ENCODE measurements around the gene MAD1L1.
"Not testable (repeated sequence)": the region's sequence is repeated elsewhere in the genome, so short reads cannot be mapped to it uniquely, and the experiment has no call there.

Gene MAD1L1

DNA sequence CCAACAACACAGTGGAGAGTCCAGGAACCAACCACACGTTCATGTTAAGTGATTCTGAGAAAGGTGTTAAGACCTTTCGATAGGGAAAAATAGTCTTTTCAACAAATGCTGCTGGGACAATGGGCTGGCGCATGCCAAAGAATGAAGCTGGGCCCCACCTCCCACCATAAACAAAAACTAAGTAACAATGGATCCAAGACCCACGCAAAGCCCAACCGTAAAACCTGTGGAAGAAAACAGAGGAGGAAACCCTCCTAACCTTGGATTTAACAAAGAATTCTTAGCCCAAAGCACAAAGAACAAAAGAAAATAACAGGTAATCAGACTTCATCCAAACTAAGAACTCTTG is 289.8 kb downstream of the MAD1L1 start:
- in situ Hi-C loops (cut with HindIII; ENCODE audit: low sequenced_read_pairs) = no loop called here

- in situ Hi-C loops (cut with HindIII; ENCODE audit: low sequenced_read_pairs) = no loop called here
Measured at GRCh38 chr7:1942243-1942940, 290.4 kb downstream of the MAD1L1 start.

DNA sequence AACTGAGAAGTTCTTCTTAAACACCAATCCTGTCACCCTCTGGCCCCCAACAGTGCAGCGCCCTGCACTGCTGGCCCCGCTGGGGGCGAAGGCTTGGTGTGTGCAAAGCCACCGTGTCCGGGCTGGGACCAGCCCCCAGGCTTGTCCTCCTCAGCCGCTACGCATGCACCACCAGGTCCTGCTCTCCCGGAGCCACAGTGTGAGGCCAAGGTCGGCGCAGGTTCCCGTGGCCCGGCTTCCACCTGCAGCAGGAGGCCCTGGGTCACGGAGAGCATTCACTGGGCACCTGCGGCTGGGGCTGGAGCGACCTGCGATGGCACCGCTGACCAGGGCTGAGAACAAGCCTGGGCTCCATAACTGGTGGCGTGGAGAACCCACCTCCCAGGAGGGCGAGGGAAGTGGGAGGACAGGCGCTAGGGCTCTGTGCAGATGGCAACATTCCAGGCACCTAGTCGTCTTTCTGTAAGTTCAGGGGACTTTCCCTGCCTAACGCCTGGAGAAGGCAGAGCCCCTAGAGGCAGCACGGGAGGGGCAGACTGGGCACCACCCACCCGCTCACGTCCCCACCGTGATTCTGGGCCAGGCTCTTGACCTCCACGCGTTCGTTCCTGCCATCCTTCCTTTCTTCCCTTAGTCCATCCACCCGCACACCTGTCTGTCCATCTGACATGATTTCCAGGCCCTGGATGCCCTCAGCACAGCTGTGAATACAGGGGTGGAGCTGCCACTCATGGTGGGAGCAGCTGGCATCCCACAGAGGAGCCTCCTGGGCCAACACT is 291.1 kb downstream of the MAD1L1 start:
- in situ Hi-C loops (cut with HindIII; ENCODE audit: low sequenced_read_pairs) = no loop called here

DNA sequence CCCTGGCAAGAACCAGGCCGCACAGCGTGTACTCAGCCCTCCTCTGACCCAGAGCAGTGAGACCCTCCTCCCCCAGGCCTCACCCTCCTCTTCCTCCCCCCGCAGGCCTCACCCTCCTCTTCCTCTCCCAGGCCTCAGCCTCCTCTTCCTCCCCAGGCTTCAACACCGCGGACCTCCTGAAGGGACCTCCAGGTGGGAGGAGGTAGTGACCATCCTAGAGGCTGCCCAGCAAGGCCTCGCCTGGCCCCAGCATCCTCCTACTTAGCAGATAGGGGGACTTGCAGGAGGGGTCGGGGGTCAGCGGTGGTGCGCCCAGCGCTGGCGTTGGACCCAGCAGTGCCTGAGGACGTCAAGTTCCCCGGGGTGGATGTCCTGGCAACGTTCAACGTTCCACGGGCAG is 291.9 kb downstream of the MAD1L1 start:
- in situ Hi-C loops (cut with HindIII; ENCODE audit: low sequenced_read_pairs) = no loop called here

DNA sequence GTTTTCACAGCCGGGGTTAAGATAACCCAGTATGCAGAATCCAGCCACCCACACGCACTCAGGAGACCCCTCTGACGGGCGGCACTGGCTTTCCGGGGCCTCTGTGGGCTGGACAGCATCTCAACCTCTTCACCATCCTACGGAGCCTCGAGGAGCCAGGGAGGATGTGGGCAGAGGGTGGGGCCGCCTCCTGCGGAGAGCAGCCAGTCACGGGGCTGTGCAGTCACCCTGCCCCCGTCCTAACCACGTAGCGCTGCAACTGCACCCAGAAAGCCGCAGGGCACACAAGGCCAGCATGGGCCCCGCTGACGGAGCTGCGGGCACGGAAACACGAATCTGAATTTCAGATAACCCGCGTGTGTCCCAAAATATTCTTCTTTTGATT is 292.4 kb downstream of the MAD1L1 start:
- in situ Hi-C loops (cut with HindIII; ENCODE audit: low sequenced_read_pairs) = no loop called here

DNA sequence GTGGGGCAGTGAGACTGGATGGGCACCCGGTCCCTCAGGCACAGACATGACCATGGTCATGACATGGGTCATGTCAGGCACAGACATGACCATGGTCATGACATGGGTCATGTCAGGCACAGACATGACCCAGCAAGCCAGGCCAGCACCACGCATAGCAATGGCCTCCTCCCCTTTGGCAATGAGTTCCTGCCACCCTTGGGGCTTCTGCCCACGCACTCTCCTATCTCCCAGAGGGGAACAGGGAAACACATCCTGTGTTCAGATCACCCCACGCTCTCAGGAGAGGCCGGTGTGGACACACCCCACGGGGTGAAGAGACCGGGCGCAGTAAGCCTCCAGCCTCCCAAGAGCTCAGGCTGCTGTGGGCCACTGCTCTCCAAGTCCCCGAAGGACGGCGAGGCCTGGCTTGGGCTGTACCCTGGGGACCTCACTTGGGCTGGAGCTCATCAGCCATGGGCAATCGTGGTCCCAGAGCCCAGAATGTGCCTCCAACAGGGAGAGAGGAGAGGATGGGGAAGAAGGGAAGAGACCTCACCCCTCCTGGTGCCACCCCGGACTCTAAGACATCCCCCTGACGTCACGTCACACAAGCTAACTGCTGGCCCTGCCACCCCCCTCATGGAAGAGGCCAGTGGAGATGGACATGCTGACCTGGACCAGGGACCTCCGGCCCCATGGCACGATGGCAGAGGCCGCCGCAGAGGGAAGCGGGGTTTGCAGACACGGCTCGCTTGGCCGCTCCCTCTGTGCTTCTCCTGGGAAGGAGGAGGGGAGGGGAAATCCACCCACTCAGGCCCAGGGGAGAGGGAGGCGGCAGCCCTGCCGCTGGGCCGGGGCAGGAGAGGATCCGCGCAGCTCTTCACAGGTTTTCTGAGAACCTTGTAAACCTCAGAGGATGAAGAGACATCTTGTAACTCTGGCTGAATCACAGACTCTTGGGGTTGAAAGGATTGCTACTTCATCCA is 293.0 kb downstream of the MAD1L1 start:
- in situ Hi-C loops (cut with HindIII; ENCODE audit: low sequenced_read_pairs) = no loop called here

GRCh38 chr7:1938788-1939433 is 293.8 kb downstream of the MAD1L1 start:
- in situ Hi-C loops (cut with HindIII; ENCODE audit: low sequenced_read_pairs) = no loop called here

GRCh38 chr7:1937252-1937605 is 295.5 kb downstream of the MAD1L1 start:
- in situ Hi-C loops (cut with HindIII; ENCODE audit: low sequenced_read_pairs) = no loop called here

DNA sequence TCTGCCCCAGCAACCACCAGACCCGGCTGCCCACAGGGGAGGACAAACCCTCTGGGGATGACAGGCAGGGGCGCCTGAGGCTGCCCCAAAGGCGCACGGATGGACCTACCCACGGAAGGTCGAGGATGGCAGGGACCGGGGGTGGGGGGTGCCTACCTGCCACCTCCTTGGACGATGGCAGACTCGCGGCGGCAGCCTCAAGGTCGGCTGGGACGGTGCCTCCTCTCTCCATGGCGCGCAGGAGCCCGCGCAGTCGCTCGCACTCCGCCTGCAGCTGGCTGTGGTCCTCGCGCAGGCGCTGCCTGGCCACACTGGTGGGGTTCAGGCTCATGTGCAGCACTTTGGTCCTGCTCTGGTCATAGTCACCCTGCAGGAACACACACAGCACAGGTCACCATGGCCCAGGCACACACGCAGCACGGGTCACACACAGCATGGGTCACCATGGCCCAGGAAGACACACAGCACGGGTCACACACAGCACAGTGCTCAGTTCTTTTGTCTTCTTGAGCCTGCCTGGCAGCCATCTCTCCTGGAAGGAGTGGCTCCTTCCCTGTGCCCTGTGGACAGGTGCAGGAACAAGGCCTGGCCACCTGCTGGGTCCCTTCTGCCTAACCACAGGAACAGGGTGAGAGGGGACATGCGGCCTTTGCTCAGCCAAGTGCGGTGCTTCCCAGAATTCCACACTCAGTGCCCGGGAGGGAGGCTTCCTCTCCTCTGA is 296.1 kb downstream of the MAD1L1 start:
- in situ Hi-C loops (cut with HindIII; ENCODE audit: low sequenced_read_pairs) = no loop called here

DNA sequence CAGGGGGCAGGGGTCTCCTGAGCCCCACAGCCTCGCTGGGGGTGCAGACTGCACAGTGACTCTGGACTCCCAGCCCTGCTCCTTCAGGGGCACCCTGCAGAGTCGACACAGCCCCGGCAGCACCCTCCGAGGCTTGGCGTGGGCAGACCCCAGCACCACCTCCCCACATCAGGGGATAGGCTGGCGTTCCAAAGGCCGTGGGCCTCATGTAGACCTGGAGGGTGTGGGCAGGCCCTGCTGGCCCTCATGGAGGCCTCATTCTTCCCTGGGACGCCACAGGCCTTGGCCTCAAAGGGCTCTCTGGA is 296.8 kb downstream of the MAD1L1 start:
- in situ Hi-C loops (cut with HindIII; ENCODE audit: low sequenced_read_pairs) = no loop called here

- in situ Hi-C loops (cut with HindIII; ENCODE audit: low sequenced_read_pairs) = no loop called here
Measured at GRCh38 chr7:1935176-1936005, 297.4 kb downstream of the MAD1L1 start.

DNA sequence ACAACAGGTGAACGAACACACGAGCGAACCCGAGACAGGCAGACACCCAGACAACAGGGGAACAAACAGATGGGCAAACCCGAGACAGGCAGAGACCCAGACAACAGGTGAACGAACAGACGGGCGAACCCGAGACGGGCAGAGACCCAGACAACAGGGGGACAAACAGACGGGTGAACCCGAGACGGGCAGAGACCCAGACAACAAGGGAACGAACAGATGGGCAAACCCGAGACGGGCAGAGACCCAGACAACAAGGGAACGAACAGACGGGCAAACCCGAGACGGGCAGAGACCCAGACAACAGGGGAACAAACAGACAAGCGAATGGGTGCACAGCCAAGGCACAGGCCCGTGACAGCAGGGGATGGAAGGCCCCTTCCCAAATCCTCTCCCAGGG is 298.0 kb downstream of the MAD1L1 start:
- in situ Hi-C loops (cut with HindIII; ENCODE audit: low sequenced_read_pairs) = no loop called here

GRCh38 chr7:1934017-1934416 is 298.7 kb downstream of the MAD1L1 start:
- in situ Hi-C loops (cut with HindIII; ENCODE audit: low sequenced_read_pairs) = no loop called here

DNA sequence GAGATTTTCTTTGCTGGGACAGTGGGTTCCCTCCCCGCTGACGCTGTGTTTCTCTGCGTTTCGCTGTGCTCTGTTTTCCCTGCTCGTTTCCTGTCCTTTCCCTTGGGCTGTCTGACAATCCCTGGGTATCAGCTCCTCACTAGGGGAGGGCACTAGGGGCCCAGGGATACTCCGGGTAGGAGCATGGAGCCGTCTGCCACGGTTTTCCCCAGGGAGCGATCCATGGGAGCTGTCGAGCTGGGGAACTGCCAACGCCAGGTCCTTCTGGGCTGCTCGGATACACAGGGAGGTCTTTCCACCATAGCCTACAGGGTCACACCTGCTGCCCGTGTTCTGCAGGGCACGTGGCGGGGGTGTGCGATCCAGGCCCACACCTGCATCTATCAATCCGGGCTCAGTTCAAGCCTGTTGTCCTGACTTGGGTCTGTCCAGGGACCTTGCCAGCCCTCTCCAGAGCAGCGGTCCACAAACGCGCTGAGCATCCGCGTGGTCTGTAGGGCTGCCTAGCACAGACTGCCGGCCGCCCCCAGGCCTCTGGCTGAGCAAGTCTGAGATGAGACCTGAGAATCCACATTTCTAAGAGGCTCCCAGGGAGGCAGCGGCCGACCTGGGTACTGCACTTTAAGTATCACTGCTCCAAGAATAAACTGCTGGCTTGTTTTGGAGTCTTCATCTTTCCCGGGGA is 299.5 kb downstream of the MAD1L1 start:
- in situ Hi-C loops (cut with HindIII; ENCODE audit: low sequenced_read_pairs) = no loop called here

DNA sequence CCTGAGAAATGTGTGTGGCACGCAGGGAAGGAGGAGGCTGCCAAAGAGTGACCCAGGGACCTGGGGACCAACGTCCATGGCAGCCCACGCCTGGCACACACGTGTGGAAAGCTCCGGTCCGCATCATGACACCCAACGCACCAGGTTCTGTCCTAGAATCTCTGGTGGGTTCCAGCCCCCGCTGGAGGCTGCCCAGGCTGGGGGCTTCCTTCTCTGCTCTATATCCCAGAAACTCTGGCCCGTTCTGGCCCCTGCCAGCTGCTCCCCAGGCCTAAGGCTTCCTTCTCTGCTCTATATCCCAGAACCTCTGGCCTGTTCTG is 300.8 kb downstream of the MAD1L1 start:
- in situ Hi-C loops (cut with HindIII; ENCODE audit: low sequenced_read_pairs) = no loop called here

- in situ Hi-C loops (cut with HindIII; ENCODE audit: low sequenced_read_pairs) = no loop called here
Measured at GRCh38 chr7:1931256-1931950, 301.3 kb downstream of the MAD1L1 start.

DNA sequence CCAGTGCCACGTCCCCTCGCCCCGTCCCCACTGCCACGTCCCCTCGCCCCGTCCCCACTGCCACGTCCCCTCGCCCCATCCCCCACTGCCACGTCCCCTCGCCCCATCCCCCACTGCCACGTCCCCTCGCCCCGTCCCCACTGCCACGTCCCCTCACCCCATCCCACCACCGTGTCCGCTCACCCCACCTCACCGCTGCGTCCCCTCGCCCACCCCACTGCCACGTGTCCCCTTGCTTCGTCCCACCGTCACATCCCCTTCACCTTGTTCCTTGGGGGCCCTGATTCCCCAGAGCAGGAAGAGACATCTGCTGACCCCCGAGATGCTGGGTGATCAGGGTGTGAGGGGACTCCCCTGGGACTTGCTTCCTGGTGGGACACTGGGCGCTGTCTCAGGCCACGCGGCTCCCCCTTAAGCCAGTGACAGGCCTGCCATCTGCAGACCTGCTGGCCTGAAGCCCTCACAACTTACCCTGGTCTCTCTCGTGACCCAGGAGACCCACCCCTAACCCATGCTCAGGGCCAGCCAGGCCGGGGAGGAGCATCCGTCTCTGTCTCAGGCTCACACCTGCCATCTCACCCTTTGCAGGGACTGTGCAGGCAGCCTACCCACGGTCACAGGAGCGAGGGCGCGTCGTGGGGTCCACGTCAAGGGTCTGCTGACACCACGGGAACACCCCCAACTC is 302.2 kb downstream of the MAD1L1 start:
- in situ Hi-C loops (cut with HindIII; ENCODE audit: low sequenced_read_pairs) = no loop called here

DNA sequence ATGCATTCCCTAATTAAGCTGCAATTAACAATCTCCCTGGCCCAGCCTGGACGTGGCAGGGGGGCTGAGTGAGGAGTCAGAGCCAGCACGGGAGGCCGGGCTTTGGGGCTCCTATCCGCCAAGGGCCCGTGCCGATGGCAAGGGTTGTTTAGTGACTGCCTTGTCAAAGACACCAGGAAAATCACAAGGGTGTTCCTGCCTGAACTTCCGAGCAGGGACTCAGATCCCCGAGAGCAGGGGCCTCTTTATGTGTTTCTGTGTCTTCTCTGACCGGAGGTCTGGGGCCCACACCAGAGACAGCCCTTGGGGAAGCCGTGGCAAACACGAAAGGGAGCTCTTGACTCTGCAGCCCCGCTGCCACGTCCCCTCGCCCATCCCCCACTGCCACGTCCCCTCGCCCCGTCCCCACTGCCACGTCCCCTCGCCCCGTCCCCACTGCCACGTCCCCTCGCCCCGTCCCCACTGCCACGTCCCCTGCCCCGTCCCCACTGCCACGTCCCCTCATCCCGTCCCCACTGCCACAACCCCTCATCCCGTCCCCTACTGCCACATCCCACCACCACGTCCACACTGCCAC is 303.3 kb downstream of the MAD1L1 start:
- in situ Hi-C loops (cut with HindIII; ENCODE audit: low sequenced_read_pairs) = not testable (repeated sequence)
